A549 (cell line): ENCODE measurements around the gene EDN1. TPM values are rescaled to one million over a fixed set of nuclear protein-coding genes. Genes with fewer than 3 reads are reported as not detected.

ENCODE experiments used
- ATAC-seq, 2 experiments: fragments of 200-7000 bp in 1 of 2; fragments of >200 bp in 1 of 2; cut with Nextera tagmentation in 1 of 2; cut with Tn5 transposase in 1 of 2; 3 replicates each; pipeline versions ENCODE4 v1.8.0 to v1.9.1; 2018 to 2020; ENCODE audit warnings: mild to moderate bottlenecking in 1 of 2, moderate library complexity in 1 of 2
- CTCF ChIA-PET: fragments of 300-600 bp; sonication (Branson Sonifier 250); formaldehyde crosslinking; extraction: SDS; loops from one replicate; lab custom pipeline; 2021; ENCODE audit warnings: antibody characterized with exemption, inconsistent platforms; lab: Yijun Ruan, JAX
- POLR2A ChIA-PET: fragments of 350-600 bp; formaldehyde crosslinking; extraction: SDS; loops from one replicate; lab custom pipeline; 2021; ENCODE audit warnings: antibody characterized with exemption, inconsistent platforms; lab: Yijun Ruan, JAX
- DNase-seq, 2 experiments: peaks; one replicate each; pipeline versions ENCODE4 v3.0.0 to v3.0.0-alpha.2; 2011 to 2016; ENCODE audit warnings: low read depth in 1 of 2, low spot score in 1 of 2
- FAIRE-seq: peaks from 2 replicates; lab custom pipeline; 2011; peaks lifted over from hg19 to GRCh38; lab: Jason Lieb, UNC
- H3K27ac ChIP-seq, 2 experiments: fragments of >200 bp; sonication (Bioruptor Twin); formaldehyde crosslinking; 3 replicates each; pipeline ENCODE4 v1.5.1; 2016 to 2017
- H3K4me1 ChIP-seq: fragments of >200 bp; sonication (Bioruptor Twin); formaldehyde crosslinking; 3 replicates; pipeline ENCODE4 v1.6.1; 2016
- H3K4me2 ChIP-seq: fragments of >200 bp; sonication (Bioruptor Twin); formaldehyde crosslinking; 3 replicates; pipeline ENCODE4 v1.6.1; 2016
- H3K4me3 ChIP-seq: fragments of >200 bp; sonication (Bioruptor Twin); formaldehyde crosslinking; 3 replicates; pipeline ENCODE4 v1.5.1; 2016
- H3K9me3 ChIP-seq: fragments of >200 bp; sonication (Bioruptor Twin); formaldehyde crosslinking; 3 replicates; pipeline ENCODE4 v1.6.1; 2016
- BHLHE40 ChIP-seq: IDR thresholded peaks from 2 replicates; pipeline ENCODE4 v1.6.1; 2012; ENCODE audit warnings: low read depth, low read length, inconsistent platforms
- CBX8 ChIP-seq: fragments of 200-600 bp; sonication (generic); IDR thresholded peaks from 2 replicates; pipeline ENCODE4 v1.6.1; 2016
- CTCF ChIP-seq: fragments of >200 bp; sonication (Bioruptor Twin); formaldehyde crosslinking; IDR thresholded peaks from 3 replicates; pipeline ENCODE4 v1.5.1; 2016
- E2F6 ChIP-seq: IDR thresholded peaks from 2 replicates; pipeline ENCODE4 v1.6.1; 2012; ENCODE audit warnings: low read depth, borderline replicate concordance
- FOSB ChIP-seq: fragments of 250-450 bp; sonication (Bioruptor Pico); IDR thresholded peaks from 2 replicates; pipeline ENCODE4 v1.5.0; 2020; ENCODE audit warnings: mild to moderate bottlenecking, moderate library complexity
- FOSL2 ChIP-seq, 2 experiments: fragments of 450-650 bp in 1 of 2; fragments of >200 bp in 1 of 2; sonication (Bioruptor Twin) in 1 of 2; formaldehyde crosslinking; IDR thresholded peaks; 2 replicates each; pipeline versions ENCODE4 v1.5.0 to v1.6.1; 2016 to 2020; ENCODE audit warnings: mild to moderate bottlenecking in 1 of 2, moderate library complexity in 1 of 2
- GATA3 ChIP-seq: IDR thresholded peaks from 2 replicates; pipeline ENCODE4 v1.6.1; 2012; ENCODE audit warnings: borderline replicate concordance
- HEYL ChIP-seq: fragments of 250-450 bp; sonication (Bioruptor Pico); IDR thresholded peaks from 2 replicates; pipeline ENCODE4 v1.8.0; 2021; ENCODE audit warnings: mild to moderate bottlenecking, moderate library complexity
- HOXA7 ChIP-seq: fragments of 250-450 bp; sonication (Bioruptor Pico); IDR thresholded peaks from 2 replicates; pipeline ENCODE4 v1.5.0; 2020; ENCODE audit warnings: mild to moderate bottlenecking, moderate library complexity
- MAZ ChIP-seq: fragments of 150-350 bp; IDR thresholded peaks from 2 replicates; pipeline ENCODE4 v1.6.1; 2014; ENCODE audit warnings: antibody characterized with exemption, low read depth, low read length, borderline replicate concordance
- NFE2L2 ChIP-seq: fragments of 150-350 bp; conservative IDR thresholded peaks from 2 replicates; pipeline ENCODE4 v1.6.1; 2014; ENCODE audit warnings: low read length
- NPAS2 ChIP-seq: fragments of 250-450 bp; sonication (Bioruptor Pico); IDR thresholded peaks from 2 replicates; pipeline ENCODE4 v1.8.0; 2022; ENCODE audit warnings: mild to moderate bottlenecking, moderate library complexity, borderline replicate concordance
- PHF8 ChIP-seq: fragments of 200-600 bp; sonication (generic); IDR thresholded peaks from 2 replicates; pipeline ENCODE4 v1.6.1; 2016; ENCODE audit warnings: low read depth, mild to moderate bottlenecking, antibody characterized with exemption, moderate library complexity, borderline replicate concordance
- POLR2AphosphoS2 ChIP-seq: conservative IDR thresholded peaks from 2 replicates; pipeline ENCODE4 v1.6.1; 2012; ENCODE audit warnings: low read length, improper control_type of control experiment, inconsistent platforms
- RCOR1 ChIP-seq: fragments of 150-350 bp; IDR thresholded peaks from 2 replicates; pipeline ENCODE4 v1.6.1; 2014; ENCODE audit warnings: antibody characterized with exemption, low read length, low read depth
- RNF2 ChIP-seq: fragments of 200-600 bp; sonication (generic); IDR thresholded peaks from 2 replicates; pipeline ENCODE4 v1.6.1; 2016; ENCODE audit warnings: low read depth, mild to moderate bottlenecking, antibody characterized with exemption, moderate library complexity, borderline replicate concordance
- SMC3 ChIP-seq: fragments of >200 bp; sonication (Bioruptor Twin); formaldehyde crosslinking; IDR thresholded peaks from 3 replicates; pipeline ENCODE4 v1.6.1; 2018; ENCODE audit warnings: inconsistent platforms
- SREBF2 ChIP-seq: fragments of 450-650 bp; IDR thresholded peaks from 2 replicates; pipeline ENCODE4 v1.6.1; 2014; ENCODE audit warnings: mild to moderate bottlenecking, moderate library complexity
- TFCP2L1 ChIP-seq: fragments of 250-450 bp; sonication (Bioruptor Pico); IDR thresholded peaks from 2 replicates; pipeline ENCODE4 v1.5.0; 2021; ENCODE audit warnings: mild to moderate bottlenecking
- TP53 ChIP-seq: fragments of 250-450 bp; sonication (Bioruptor Pico); IDR thresholded peaks from 2 replicates; pipeline ENCODE4 v1.5.0; 2021; ENCODE audit warnings: mild to moderate bottlenecking, moderate library complexity
- ZC3H11A ChIP-seq: fragments of 450-650 bp; IDR thresholded peaks from 2 replicates; pipeline ENCODE4 v1.6.1; 2014; ENCODE audit warnings: antibody characterized with exemption, mild to moderate bottlenecking
- ZSCAN20 ChIP-seq: fragments of 250-450 bp; sonication (Bioruptor Pico); IDR thresholded peaks from 2 replicates; pipeline ENCODE4 v1.8.0; 2022; ENCODE audit warnings: mild to moderate bottlenecking, moderate library complexity
- WGBS: methylation state at CpG from one replicate; pipeline ENCODE4 v1.1.6; 2017; ENCODE audit errors: missing lambda C conversion rate; 5-methylcytosine and 5-hydroxymethylcytosine counted together
- polyA plus RNA-seq, 4 experiments: library from polyadenylated mRNA; depleted of rRNA in 3 of 4; stranded (reverse); fragments of >200 nt; fragmentation: RNase III in 1 of 4; extraction: RNeasy Plus Mini Kit Qiagen cat#74134 plus additional on column Dnase treatment in 1 of 4; gene quantifications; 2 replicates in 3 of 4; 3 replicates in 1 of 4; pipeline ENCODE4 v1.2.3, GENCODE V29; 2011 to 2017
- TF ChIP-seq, protein P1 (sequence below): fragments of >200 bp; sonication (Bioruptor Twin); formaldehyde crosslinking; IDR thresholded peaks from 3 replicates; pipeline ENCODE4 v1.6.1; 2016
- TF ChIP-seq, protein P2 (sequence below): fragments of >200 bp; sonication (Bioruptor Twin); formaldehyde crosslinking; IDR thresholded peaks from 2 replicates; pipeline ENCODE4 v1.6.1; 2016

EDN1 gene
- polyA plus RNA-seq, 2 of the 4 experiments (the other 2 are of a cell fraction) = 33.5 to 87.4 TPM

DNA sequence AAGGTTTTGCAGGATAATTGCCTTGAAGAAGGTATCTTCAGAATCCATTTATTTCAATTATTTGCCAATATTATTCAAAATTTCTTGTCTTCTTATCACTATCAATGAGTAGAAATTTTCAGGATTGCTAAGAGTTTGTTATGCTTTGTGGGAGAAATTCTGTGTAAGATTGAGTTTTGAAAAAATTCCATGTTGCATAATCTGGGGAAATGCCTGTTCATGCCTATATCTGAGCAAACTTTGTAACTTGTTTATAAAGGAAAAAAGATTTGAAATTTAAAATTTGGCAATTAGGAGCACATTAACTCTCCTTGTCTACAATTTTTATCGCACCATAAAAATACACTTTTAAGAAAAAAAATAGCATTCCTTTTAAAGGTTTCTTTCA is 39.8 kb upstream of the EDN1 start:
- DNase-seq = no peak
- Histone ChIP-seq H3K4me2 (no peak overlapping the region), H3K4me3 (no peak overlapping the region), H3K4me1 (peaks cover 23% of the 10 kb centered on the region), H3K27ac (no peak overlapping the region), H3K9me3 (no peaks in the 10 kb centered on the region)
- no peak for ATAC-seq
- no peak for FAIRE-seq
- POLR2A ChIA-PET = no interaction called here
- WGBS = 100% methylated on average over 1 of the region's 1 CpG
- CTCF ChIA-PET = interaction anchor here (0.6 to 1.0 kb wide), 2 partner anchors 17 to 396 kb away, joined by 3 read pairs; no protein-coding TSS in a partner anchor
- TF ChIP-seq HOXA7 (CRISPR knock-in tag) = no peak
- TF ChIP-seq PHF8 = no peak
- TF ChIP-seq HEYL (CRISPR knock-in tag) = no peak
- TF ChIP-seq SREBF2 = no peak
- TF ChIP-seq, protein P1, sequence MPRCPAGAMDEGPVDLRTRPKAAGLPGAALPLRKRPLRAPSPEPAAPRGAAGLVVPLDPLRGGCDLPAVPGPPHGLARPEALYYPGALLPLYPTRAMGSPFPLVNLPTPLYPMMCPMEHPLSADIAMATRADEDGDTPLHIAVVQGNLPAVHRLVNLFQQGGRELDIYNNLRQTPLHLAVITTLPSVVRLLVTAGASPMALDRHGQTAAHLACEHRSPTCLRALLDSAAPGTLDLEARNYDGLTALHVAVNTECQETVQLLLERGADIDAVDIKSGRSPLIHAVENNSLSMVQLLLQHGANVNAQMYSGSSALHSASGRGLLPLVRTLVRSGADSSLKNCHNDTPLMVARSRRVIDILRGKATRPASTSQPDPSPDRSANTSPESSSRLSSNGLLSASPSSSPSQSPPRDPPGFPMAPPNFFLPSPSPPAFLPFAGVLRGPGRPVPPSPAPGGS = no peak
- no peak for TF ChIP-seq POLR2AphosphoS2
- no peak for TF ChIP-seq SMC3
- no peak for TF ChIP-seq NFE2L2
- TF ChIP-seq ZC3H11A = no peak
- TF ChIP-seq, all 56 proteins: peak for 0

DNA sequence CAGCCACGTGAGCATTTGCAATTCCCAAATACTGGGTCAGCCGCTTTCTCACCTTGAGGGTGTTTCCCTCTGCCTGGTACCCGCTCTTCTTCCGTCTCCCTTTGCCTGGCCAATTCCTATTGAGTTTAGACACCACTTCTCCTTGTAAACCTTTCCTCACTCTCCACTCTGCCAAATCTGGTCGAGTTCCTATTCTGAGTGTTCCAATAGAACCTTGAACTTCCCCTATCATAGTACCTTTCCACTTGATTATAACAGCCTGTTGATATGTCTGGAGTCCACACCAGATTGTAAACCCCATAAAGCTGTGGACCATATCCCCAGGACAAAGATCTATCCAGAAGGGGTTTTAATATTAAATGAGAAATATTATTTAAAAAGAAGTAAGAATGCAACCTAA is 36.0 kb upstream of the EDN1 start:
- ATAC-seq (no peak), DNase-seq (no peak)
- H3K4me1 ChIP-seq = 0 out of 3 replicates have a peak, but pooled peaks cover 10% of the 10 kb centered on the region
- CTCF ChIA-PET = no interaction called here
- no peak for TF ChIP-seq NPAS2
- TF ChIP-seq, protein P2, sequence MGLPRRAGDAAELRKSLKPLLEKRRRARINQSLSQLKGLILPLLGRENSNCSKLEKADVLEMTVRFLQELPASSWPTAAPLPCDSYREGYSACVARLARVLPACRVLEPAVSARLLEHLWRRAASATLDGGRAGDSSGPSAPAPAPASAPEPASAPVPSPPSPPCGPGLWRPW = no peak
- TF ChIP-seq CBX8 = no peak
- TF ChIP-seq GATA3 = no peak
- no peak for TF ChIP-seq FOSL2 (IDR thresholded peaks at IDR 0.05)
- no peak for TF ChIP-seq FOSL2 (CRISPR knock-in tag; IDR thresholded peaks at IDR 0.05)
- no peak for TF ChIP-seq CTCF
- no peak for TF ChIP-seq BHLHE40
- no peak for TF ChIP-seq ZSCAN20 (CRISPR knock-in tag)
- no peak for TF ChIP-seq MAZ
- no peak for TF ChIP-seq FOSB (CRISPR knock-in tag)
- TF ChIP-seq TFCP2L1 (CRISPR knock-in tag) = no peak
- TF ChIP-seq HEYL (CRISPR knock-in tag) = no peak
- no peak for TF ChIP-seq TP53
- no peak for TF ChIP-seq E2F6
- TF ChIP-seq, all 56 proteins: peak for 0
- Histone ChIP-seq H3K9me3 (no peaks in the 10 kb centered on the region), H3K4me2 (no peak overlapping the region), H3K27ac (no peak overlapping the region), H3K4me3 (no peak overlapping the region)
- POLR2A ChIA-PET = no interaction called here
- FAIRE-seq = no peak
- WGBS = 76% methylated on average over 5 of the region's 5 CpGs

GRCh38 chr6:12258191-12258590 is 32.0 kb upstream of the EDN1 start:
- POLR2A ChIA-PET = no interaction called here
- CTCF ChIA-PET = interaction anchor here (0.6 kb wide), 1 partner anchor 260 kb away, joined by 3 read pairs; no protein-coding TSS in a partner anchor
- no peak for ATAC-seq

More at GRCh38 chr6:12258191-12258590, 32.0 kb upstream of the EDN1 start:
- TF ChIP-seq MAZ = no peak
- TF ChIP-seq BHLHE40 = no peak
- no peak for TF ChIP-seq RCOR1
- TF ChIP-seq NFE2L2 = no peak
- TF ChIP-seq RNF2 = no peak
- TF ChIP-seq SREBF2 = no peak
- no peaks in the 10 kb centered on the region for H3K9me3 ChIP-seq
- FAIRE-seq = no peak
- WGBS = 94% methylated on average over 6 of the region's 6 CpGs
- no peak overlapping the region for H3K27ac ChIP-seq
- no peak overlapping the region for H3K4me3 ChIP-seq
- DNase-seq = no peak
- H3K4me1 ChIP-seq = peaks cover 19% of the 10 kb centered on the region; the same call in 2 of the 3 replicates
- H3K4me2 ChIP-seq = no peak overlapping the region
